DMS153 treated with DMSO at 0.1 percent for 48 hours (cell line): ENCODE results near the gene ELOVL5.
"Not testable (repeated sequence)": the region's sequence is repeated elsewhere in the genome, so short reads cannot be mapped to it uniquely, and the experiment has no call there.

ENCODE experiments used
- DNase-seq: peaks from one replicate; lab custom pipeline; 2025; ENCODE audit not compliant: unreplicated experiment; lab: John Stamatoyannopoulos, UW

The ELOVL5 gene, protein sequence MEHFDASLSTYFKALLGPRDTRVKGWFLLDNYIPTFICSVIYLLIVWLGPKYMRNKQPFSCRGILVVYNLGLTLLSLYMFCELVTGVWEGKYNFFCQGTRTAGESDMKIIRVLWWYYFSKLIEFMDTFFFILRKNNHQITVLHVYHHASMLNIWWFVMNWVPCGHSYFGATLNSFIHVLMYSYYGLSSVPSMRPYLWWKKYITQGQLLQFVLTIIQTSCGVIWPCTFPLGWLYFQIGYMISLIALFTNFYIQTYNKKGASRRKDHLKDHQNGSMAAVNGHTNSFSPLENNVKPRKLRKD

DNA sequence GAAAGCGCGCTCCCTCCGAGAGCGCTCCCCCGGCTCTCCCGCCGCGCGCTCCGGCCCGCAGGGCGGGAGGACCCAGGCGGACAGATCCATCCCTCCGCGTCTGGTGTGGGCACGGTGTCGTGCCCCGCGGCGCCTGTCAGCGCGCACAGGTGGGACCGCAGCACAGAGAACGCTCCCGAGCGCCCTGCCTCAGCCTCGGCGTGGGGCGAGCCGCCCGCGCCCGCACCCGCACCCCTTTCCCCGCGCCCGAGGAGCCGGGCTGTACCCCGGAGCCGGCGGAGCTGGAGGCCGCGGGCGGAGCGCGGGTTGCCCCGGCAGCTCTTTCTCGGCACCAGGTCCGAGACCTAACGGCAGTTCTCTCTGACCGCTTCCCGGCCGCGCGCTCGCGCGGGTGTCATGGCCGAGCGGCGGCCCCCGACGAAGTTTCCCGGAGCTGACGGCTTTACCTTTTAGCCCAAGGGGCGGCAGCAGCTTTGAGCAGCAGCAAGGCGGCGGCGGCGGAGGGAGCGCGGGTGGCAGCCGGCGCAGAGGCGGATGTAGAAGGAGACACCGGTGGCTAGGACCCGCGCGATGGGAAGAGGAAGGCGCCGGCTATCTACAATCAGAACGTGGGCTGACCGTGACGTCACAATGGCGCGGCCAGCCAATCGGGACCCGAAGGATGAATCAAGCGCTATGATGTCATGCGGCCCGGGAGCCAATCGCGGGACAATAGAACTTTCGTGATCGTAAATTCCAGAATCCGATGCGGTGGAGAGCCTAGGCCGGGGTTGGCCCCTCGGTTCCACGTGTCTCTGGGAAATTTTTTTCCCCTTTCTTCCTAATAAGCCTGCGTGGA is at the start of gene ELOVL5:
Gene ELOVL5 (minus strand): TSS at position 580 of the 838 bp plus-strand sequence. CDS start 53,251 bp downstream, outside the sequence.
- DNase-seq = peak; percentile 93

DNA sequence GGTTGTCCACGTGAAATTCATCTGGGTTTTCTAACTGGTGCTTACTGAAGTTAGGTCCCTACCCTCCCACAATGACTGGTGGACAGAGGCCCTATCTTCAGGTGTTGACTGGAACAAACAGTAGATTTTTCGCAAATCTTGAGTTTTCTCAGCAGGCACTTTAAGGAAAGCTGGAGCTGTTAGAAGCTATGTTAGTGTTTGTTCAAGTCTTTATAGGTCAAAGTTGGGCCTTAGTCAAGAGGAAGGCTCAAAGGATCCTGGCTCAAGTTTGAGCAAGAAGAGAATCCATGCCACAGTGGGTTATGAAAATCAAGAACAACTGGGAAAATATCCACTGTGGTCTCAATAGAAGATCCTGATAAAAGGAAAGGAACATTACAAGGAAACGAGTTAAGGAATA is 48.5 kb upstream of the ELOVL5 start:
- no peak for DNase-seq

DNA sequence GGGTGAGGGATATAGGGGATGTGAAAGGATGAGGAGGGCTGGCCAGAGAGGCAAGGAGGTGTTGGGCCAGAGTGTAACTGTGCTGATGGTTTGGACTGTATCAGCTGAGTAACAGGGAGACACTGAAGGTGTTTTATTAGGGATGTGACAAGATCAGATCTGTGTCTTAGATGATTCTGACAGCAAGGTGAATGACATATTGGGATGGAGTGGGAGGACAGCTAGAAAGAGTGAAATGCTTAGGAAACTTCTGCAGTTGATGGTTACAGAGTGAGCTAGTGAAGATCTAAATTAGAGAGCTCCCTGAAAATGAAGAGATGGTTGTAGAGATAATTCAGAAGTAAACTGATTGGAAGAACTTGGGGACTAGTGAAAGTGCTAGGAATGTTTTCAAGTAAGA is 47.2 kb upstream of the ELOVL5 start:
- DNase-seq = no peak

DNA sequence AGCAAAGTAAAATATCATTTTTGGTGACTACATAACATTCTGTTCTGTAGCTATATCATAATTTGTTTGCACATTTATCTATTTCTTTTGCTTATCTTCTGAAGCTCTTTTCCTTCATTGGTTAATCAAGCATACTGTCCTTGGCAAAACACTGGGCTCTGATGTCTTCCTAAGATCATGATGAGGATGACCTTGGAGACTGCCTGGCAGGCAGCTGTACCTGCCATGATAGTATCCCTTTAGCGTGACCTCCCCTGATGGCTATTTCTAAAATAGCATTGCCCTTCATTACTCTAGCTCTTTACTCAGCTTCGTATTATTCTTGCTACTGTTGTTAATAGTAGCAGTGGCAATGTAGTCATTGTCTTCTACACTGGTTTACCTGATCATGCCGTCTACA is 46.0 kb upstream of the ELOVL5 start:
- no peak for DNase-seq

DNA sequence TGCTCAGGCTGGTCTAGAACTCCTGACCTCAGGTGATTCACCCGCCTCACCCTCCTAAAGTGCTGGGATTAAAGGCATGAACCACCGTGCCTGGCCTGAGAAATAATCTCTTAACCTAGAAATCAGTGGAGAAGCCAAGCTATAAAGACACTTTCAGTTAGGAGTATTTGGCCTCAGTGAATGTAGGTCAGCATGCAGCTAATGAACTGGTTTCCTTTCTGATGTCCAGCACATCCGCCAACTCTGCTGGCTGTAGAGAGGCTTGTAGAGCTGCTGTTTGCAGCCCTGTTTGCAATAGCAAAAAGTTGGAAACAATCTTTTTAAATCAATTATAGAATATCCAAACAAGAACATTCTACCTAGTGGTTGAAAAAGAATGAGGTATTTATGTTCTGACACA is 42.4 kb upstream of the ELOVL5 start:
- DNase-seq = no peak

DNA sequence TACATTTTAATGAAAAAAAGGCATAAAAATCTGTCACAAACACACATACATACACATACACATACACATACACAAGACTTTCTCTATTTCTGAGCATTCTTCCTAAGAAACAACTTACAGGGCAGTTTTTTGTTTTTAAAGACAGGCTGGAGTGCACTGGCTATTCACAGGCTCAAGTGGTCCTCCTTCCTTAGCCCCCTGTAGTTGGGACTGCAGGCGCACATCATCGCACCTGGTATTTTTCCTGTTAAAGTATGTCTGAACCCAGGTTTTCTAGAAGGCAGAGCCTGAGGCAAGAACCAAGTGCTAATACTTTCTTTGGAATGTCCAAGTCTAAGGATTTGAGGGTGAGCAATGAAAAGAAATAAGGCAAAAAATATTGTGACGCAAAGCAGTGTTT is 41.3 kb upstream of the ELOVL5 start:
- no peak for DNase-seq

DNA sequence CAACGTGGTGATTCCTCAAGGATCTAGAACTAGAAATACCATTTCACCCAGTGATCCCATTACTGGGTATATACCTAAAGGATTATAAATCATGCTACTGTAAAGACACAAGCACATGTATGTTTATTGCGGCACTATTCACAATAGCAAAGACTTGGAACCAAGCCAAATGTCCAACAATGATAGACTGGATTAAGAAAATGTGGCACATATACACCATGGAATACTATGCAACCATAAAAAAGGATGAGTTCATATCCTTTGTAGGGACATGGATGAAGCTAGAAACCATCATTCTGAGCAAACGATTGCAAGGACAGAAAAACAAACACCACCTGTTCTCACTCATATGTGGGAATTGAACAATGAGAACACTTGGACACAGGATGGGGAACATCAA is 39.9 kb upstream of the ELOVL5 start:
- not testable (repeated sequence) for DNase-seq

DNA sequence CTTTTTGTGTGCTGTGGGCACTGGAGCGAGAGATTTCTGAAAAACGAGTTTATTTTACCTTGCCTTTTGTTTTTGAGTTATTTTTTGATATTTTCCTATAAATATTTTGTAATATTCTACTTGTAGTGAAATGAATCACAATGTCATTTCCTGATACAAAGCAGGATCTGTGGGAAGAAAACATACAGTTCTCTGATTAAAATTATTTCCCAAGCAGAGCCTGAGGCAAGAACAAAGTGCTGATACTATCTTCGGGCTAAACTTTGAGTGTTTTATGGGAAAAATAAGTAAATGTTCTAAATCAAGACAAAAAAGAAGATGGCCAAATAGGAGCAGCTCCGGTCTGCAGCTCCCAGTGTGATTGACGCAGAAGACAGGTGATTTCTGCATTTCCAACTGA is 33.7 kb upstream of the ELOVL5 start:
- DNase-seq = no peak

DNA sequence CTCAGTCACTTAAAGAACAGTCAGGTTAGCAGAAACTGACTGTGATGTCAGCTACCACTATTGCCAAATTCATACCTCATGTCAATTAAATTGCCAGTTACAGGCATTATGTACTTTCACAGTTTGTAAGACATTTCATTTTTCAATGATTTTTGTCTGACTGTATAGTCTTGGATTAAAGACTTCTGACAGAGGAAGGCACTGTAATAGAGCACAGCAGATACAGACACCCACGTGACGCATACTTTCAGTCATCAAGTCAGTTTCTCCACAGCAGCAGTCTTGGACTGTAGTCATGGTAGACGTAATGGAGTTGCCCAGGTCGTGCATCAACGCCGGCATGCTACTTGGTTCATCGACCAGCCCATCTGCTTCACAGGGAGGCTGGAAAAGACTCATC is 29.5 kb upstream of the ELOVL5 start:
- DNase-seq = no peak

DNA sequence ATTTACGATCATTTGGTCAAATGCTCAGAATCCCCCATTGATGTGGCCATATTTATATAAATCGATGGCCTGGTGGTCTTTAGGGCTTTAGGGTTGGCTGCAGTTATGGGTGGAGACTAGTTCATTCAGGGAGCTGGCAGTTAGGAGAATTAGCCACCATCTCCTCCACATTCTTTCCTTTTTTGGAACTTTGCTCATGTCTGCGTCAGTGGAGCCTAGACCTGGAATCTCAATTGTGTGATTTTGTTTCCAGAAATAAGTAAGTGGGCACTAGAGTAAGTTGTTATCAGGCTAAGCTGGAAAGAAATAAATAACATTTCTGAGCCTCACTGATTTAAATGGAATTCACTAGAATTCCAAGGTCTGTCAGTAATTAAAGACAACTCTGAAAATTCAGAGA is 29.0 kb upstream of the ELOVL5 start:
- no peak for DNase-seq

DNA sequence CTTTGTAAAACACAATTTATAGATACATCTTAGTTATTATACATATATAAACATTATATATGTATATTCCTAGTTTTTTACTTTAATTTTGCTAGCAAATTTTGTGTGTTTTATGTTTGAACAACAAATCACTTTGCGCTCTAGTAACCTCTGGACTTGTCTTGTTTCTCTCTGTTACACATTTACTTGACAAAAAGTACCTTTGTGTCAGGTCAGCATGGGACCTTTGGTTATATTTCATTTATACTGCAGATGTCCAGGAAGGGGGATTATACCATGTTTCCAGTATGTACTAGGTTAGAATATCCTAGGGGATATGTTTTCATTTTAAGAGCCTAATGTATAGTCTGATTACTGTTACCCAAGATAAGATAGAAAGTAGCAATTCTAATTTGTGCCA is 28.5 kb upstream of the ELOVL5 start:
- DNase-seq = no peak

DNA sequence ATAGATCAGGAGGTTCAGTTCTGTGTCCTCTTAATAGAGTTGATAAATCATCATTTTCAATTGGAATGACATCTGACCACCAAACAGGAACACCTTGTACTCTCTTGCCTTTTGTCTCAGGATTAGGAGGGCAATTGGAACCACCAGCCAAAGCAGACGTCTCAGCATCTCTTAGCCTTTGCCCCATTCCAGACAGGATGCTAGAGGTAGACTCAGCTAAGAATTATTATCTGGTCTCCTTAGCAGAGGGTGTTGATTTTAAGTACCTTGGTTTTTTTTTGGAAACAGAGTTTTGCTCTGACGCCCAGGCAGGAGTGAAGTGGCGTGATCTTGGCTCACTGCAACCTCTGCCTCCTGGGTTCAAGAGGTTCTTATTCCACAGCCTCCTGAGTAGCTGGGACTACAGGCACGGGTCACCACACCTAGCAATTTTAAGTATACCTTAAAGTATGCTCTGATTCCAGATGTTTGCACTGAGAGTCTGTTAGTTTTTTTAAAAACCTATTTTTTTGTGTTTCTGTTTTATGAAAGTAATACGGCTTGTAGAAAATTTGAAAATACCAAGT is 28.0 kb upstream of the ELOVL5 start:
- no peak for DNase-seq

DNA sequence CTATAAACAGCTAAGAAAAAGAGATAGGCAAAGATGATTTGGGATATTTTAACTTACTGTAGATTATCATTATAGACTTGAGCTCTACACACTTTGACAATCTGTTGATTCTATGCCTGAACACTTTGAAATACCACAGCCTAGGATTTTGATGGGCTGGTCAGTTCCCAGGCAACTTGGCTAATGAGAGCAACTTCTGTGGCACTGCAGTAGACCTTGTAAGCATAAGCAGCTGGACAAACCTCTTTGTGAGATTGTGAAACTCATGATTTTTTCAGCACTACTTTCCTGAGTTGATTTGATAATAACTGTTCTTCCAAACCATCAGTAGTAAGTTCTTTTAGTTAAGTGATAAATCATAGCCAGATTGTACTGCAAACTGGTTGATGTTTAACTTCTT is 27.1 kb upstream of the ELOVL5 start:
- no peak for DNase-seq

DNA sequence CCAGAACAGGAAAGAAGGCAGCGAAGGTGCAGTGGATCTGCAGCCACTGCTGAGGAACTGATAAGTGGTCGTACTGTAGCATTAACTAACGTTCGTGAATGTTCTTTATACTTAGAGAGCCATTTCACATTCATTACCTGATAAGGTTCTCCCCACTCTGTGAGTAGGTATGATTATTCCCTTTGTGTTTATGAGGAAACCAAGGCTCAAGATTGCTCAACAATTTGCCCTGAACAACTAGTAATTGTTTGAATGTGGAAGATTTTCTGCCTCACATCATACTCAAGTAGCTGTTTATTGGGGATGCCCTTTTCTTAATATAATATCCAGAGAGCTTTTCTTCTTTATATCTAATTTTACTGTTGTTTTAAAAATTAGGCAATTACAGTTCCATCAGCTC is 24.9 kb upstream of the ELOVL5 start:
- DNase-seq = no peak

DNA sequence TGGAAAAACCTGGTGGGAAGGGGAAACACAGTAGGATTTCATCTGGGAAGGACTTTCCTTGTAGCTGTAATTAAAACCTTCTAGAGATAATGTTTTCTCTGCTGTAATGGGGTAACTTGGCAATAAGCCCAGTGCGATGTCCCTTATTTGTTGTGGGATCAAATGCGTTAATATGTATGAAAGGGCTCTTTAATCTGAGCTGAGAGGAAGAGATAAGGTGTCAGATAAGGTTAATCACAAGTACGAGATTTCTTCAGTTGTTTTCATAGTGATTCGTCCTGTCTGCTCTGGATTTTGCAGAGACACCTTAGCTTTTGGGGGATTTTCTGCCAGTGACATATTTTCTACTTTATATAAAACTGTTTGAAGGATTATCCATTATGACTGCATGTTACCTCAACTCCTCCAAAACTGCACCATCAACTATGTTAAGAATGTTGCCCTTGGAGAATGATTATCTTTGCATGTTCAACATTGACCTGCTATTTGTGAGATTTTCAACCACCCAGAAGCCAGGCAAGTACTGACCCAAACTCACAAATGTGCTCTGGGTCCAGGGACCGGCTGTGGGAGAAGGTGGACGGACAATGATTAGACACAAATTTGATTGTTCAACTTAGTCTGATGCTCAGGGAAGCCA is 21.2 kb upstream of the ELOVL5 start:
- no peak for DNase-seq

DNA sequence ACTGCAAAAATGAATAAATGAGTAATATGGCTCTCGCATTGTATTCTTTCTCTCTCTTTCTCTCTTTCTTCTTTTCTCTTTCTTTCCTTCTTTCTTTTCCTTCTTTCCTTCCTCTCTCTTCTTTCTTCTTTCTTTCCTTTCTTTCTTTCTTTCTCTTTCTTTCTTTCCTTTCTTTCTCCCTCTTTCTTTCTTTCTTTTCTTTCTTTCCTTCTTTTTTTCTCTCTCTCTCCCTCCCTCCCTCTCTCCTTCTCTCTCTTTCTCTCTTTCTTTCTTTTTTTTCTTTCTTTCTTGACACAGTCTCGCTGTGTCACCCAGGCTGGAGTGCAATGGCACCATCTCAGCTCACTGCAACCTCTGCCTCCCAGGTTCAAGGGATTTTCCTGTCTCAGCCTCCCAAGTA is 20.3 kb upstream of the ELOVL5 start:
- DNase-seq = no peak

DNA sequence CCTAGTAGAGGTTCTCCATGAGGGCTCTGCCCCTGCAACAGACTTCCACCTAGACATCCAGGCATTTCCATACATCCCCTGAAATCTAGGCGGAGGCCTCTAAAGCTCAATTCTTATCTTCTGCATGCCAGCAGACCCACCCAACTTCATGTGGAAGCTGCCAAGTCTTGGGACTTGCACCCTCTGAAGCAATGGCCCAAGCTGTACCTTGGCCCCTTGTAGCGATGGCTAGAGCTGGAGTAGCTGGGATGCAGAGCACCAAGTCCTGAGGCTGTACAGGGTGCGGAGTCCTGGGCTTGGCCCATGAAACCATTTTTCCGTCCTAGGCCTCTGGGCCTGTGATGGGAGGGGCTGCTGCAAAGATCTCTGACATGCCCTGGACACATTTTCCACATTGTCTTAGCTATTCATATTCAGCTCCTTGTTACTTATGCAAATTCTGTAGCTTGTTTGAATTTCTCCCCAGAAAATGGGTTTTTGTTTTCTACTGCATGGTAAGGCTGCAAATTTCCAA is 17.4 kb upstream of the ELOVL5 start:
- DNase-seq = no peak

DNA sequence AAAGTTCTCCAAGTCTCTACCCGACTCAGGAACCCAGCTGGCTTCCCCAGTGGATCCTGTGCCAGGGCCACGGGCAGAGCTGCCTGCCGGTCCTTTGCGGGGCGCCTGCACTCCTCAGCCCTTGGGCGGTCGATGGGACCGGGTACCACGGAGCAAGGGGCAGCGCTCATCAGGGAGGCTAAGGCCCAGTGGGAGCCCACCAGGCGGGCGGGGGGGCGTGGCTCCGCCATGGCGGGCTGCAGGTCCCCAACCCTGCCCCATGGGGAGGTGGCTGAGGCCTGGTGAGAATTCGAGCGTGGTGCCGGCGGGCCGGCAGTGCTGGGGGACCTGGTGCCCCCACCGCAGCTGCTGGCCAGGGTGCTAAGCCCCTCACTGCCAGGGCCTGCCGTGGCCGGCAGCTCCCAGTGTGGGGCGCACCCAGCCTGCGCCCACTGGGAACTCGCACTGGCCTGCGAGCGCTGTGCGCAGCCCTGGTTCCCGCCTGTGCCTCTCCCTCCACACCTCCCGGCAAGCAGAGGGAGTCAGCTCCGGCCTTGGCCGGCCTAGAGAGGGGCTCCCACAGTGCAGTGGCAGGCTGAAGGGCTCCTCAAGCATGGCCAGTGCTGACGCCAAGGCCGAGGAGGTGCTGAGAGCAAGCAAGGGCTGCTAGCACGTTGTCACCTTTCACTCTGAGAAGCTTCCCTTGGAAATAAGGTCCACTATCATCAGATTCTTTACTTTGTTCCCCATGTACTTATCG is 14.8 kb upstream of the ELOVL5 start:
- no peak for DNase-seq

DNA sequence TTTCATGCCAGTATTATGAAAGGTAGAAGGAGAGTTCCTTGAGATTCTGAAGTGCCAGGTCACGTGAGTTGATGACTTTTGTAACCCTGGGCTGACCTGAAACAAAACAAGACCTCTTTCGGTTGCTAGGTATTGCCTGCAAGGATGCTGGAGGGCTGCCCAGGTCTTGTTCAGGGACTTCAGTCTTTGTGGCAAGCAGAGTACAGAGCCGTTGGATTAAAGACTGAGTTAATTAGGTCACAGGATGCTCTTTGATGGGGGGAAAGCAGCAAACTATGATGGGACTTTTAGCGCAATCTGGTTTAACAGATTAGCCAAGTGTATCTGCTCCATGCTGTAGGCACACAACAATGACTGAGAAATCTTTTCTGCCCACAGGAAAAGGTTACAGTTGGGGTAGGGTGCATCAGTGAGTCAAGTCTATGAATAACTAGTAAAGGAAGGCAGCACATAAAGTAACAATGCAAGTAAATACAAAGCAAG is 12.8 kb upstream of the ELOVL5 start:
- DNase-seq = no peak

DNA sequence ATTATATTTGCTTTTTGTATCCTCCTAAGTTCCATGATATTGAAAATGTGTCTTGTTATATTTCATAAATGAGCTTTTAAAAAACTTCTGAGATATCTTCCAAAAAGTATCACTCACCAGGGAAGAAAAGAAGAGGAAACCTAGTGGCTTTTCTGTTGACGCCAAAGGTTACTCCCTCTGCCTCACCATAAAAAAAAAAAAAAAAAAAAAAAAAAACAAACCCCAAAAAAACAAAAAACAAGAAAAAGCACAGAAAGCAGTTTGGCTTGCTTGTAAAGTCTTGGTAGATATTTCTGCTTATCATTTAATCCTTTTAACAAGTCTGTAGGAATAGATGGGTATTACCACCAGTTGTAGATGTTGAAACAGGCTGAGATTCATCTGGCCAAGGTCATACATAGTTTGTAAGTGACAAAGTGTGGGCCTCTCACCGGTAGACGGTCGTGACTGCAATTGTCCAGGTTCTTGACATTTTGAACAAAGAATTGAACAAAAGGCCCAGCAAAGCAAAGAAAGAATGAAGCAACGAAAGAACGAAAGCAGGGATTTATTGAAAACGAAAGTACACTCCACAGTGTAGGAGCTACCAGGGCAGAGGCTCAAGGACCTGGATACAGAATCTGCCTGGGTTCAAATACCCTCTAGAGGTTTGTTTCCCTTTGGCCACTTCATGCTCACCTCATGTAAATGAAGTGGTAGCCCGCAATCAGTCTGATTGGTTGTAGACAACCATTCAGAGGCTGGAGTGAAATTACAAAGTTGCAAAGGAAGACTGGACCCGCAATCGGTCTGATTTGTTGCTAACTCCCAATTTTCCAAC is 11.6 kb upstream of the ELOVL5 start:
- no peak for DNase-seq
